GM08714 (cell line): ENCODE results near the gene BCL2L15.

Experiments used
- H3K4me3 ChIP-seq: fragments of 200-500 bp; sonication (Bioruptor generic); 2 replicates; pipeline ENCODE4 v1.5.1; 2014; ENCODE audit warnings: mild to moderate bottlenecking, low read length, inconsistent platforms
- ZNF274 ChIP-seq: IDR thresholded peaks from 2 replicates; pipeline ENCODE4 v1.6.1; 2012; ENCODE audit warnings: mild to moderate bottlenecking, low read depth, low read length

The BCL2L15 gene

GRCh38 chr1:113895961-113896360, 8.6 kb upstream of the BCL2L15 start:
- no peak for TF ChIP-seq ZNF274
- H3K4me3 ChIP-seq = no peak overlapping the region

- no peak overlapping the region for H3K4me3 ChIP-seq
- TF ChIP-seq ZNF274 = no peak
Measured at GRCh38 chr1:113895098-113895497, 7.7 kb upstream of the BCL2L15 start.

- TF ChIP-seq ZNF274 = no peak
- H3K4me3 ChIP-seq = no peak overlapping the region
Measured at GRCh38 chr1:113893267-113893666, 5.9 kb upstream of the BCL2L15 start.

GRCh38 chr1:113891631-113892220, 4.3 kb upstream of the BCL2L15 start:
- no peak for TF ChIP-seq ZNF274
- H3K4me3 ChIP-seq = no peak overlapping the region

- no peak overlapping the region for H3K4me3 ChIP-seq
- TF ChIP-seq ZNF274 = no peak
Measured at GRCh38 chr1:113890816-113891215, 3.4 kb upstream of the BCL2L15 start.

- no peak for TF ChIP-seq ZNF274
- H3K4me3 ChIP-seq = no peak overlapping the region
Measured at GRCh38 chr1:113886417-113887401, 672 bp downstream of the BCL2L15 start.

- no peak for TF ChIP-seq ZNF274
- H3K4me3 ChIP-seq = no peak overlapping the region
Measured at GRCh38 chr1:113881661-113882060, 5.7 kb downstream of the BCL2L15 start.

- no peak overlapping the region for H3K4me3 ChIP-seq
- no peak for TF ChIP-seq ZNF274
Measured at GRCh38 chr1:113879739-113880038, 7.7 kb downstream of the BCL2L15 start.

GRCh38 chr1:113876176-113876575, 11.2 kb downstream of the BCL2L15 start:
- H3K4me3 ChIP-seq = peak overlapping the region; percentile 58; the same call in 1 of the 2 replicates

GRCh38 chr1:113875714-113876113, 11.7 kb downstream of the BCL2L15 start:
- no peak for TF ChIP-seq ZNF274
- peak overlapping the region; percentile 58; the same call in 1 of the 2 replicates for H3K4me3 ChIP-seq

More at GRCh38 chr1:113876176-113876575, 11.2 kb downstream of the BCL2L15 start:
- no peak for TF ChIP-seq ZNF274

GRCh38 chr1:113874012-113874879, 13.1 kb downstream of the BCL2L15 start:
- no peak for TF ChIP-seq ZNF274
- no peak overlapping the region for H3K4me3 ChIP-seq

GRCh38 chr1:113872219-113872935, 15.0 kb downstream of the BCL2L15 start:
- H3K4me3 ChIP-seq = peak overlapping the region; percentile 100; the same call in 1 of the 2 replicates

GRCh38 chr1:113871597-113872113, 15.7 kb downstream of the BCL2L15 start, which contains the start of gene PTPN22:
Gene PTPN22 (minus strand): TSS chr1:113871712.
- TF ChIP-seq ZNF274 = no peak
- peak within 1 kb of the TSS; percentile 100 for H3K4me3 ChIP-seq

More at GRCh38 chr1:113872219-113872935, 15.0 kb downstream of the BCL2L15 start:
- no peak for TF ChIP-seq ZNF274
